Breast epithelium (tissue), 3 donors: ENCODE measurements around the gene IRF3.

Source experiments
- POLR2A ChIP-seq: fragments of 450-650 bp; IDR thresholded peaks from one replicate; pipeline ENCODE4 v1.6.1; 2016; ENCODE audit warnings: antibody characterized with exemption, mild to moderate bottlenecking, moderate library complexity
- POLR2AphosphoS5 ChIP-seq, 3 donors: sonication (generic); formaldehyde crosslinking; IDR thresholded peaks; one replicate each; pipeline ENCODE4 v1.6.1; 2017; ENCODE audit warnings: antibody characterized with exemption in 3 of 3
- TF ChIP-seq, protein P1 (sequence below), 3 donors: fragments of 450-650 bp; IDR thresholded peaks; one replicate each; pipeline ENCODE4 v1.5.1; 2016 to 2017; ENCODE audit warnings: antibody characterized with exemption in 3 of 3, mild to moderate bottlenecking in 3 of 3, moderate library complexity in 3 of 3

DNA sequence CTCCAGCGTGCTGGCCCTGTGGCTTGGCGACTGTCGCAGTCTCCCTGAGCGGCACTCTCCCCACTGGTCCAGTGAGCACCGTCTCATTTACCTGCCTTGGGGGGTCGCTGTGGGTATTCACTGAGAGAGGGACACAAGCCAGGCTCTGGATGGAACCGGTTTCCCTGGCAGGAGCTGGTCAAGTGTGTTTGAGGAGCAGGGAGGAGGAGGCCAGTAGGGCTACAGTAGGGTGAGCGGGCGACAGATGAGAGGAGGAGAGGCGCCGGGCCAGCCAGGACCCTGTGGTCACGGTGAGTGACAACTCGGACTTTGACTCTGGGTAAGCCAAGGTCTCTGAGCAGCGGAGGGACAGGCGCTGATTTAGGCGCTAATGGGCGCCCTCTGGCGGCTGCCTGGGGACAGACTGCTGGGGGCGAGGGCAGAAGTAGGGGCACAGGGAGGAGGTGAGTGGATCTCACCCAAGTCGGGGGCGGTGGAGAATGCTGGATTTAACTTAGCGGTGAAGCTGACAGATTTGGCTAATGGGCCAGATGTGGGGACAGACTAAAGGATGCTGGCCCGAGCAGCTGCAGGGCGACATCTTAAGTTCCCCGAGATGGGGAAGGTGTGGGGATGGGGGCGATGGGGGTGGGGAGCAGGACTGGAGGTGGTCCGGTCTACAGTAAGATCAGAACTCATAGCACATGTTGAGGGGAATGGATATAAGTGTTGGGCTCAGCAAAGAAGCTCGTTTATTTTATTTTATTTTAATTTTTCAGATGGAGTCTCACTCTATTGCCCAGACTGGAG lies 6.7 kb upstream of the IRF3 start:
- TF ChIP-seq, protein P1, sequence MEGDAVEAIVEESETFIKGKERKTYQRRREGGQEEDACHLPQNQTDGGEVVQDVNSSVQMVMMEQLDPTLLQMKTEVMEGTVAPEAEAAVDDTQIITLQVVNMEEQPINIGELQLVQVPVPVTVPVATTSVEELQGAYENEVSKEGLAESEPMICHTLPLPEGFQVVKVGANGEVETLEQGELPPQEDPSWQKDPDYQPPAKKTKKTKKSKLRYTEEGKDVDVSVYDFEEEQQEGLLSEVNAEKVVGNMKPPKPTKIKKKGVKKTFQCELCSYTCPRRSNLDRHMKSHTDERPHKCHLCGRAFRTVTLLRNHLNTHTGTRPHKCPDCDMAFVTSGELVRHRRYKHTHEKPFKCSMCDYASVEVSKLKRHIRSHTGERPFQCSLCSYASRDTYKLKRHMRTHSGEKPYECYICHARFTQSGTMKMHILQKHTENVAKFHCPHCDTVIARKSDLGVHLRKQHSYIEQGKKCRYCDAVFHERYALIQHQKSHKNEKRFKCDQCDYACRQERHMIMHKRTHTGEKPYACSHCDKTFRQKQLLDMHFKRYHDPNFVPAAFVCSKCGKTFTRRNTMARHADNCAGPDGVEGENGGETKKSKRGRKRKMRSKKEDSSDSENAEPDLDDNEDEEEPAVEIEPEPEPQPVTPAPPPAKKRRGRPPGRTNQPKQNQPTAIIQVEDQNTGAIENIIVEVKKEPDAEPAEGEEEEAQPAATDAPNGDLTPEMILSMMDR (IDR thresholded peaks at IDR 0.05), result peak; percentile 54 to 80 (median 71)
- no peak for TF ChIP-seq POLR2A
- TF ChIP-seq POLR2AphosphoS5 (IDR thresholded peaks at IDR 0.05), result peak in 1 of 3 donors; percentile 13
